Activated CD8-positive, alpha-beta memory T cell treated with anti-CD3 and anti-CD28 coated beads, Interleukin-2, amount 50 U/mL, for 48 hours (primary cell): ENCODE data around the gene CGB3.
A peak's percentile ranks its signal among the peaks of the same experiment; 100 is the strongest.
"Not testable (repeated sequence)": the region's sequence is repeated elsewhere in the genome, so short reads cannot be mapped to it uniquely, and the experiment has no call there.

ENCODE experiments used
- DNase-seq: peaks from one replicate; pipeline ENCODE4 v3.0.0-alpha.2; 2020

The CGB3 gene

DNA sequence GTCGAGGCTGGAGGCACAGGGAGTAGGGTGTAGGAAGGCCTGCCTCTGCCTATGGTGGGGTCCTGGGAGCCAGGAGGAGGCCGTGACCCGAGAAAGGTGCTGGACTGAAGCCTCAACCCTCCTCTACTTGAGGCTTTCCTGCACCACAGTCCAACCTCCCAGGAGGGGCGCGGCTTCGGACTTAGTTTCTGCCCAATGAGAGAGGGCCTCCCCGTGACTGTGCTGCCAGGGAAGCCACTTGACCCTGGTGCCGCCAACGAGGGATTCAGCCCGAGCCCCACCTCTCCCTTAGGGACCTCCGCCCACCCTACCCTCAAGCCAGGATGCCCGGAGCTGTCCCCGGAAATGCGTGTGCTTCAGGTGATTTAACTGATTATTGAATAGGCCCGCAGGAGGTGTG, at the start of gene CGB3:
Gene CGB3, minus strand, starts transcription at position 101 of the 400 bp plus-strand sequence. CDS start 362 bp downstream, outside the sequence.
- DNase-seq = not testable (repeated sequence)

- DNase-seq = no peak
Observed at GRCh38 chr19:49071860-49072547, 47.9 kb upstream of the CGB3 start.

- DNase-seq = no peak
Observed at GRCh38 chr19:49070416-49070815, 46.3 kb upstream of the CGB3 start.

DNA sequence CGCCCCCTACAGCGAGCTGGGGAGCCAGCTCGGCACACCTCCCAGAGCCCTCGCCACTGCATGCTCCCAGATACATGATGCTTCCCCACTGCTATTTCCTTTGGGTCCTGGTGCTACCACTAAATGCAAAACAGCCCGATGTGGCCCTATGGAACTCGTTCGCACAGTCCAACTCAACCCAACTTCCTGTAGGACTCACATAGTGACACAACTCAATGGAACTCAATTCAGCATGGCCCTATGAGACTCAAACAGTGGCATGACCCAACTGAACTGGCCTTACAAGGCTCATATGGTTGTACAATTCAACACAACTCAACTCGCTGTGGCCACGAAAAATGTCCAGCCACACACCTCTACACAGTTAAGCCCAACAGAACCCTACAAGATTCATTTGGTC, 44.9 kb upstream of the CGB3 start:
- DNase-seq = no peak

- DNase-seq = no peak
Observed at GRCh38 chr19:49067554-49067953, 43.4 kb upstream of the CGB3 start.

DNA sequence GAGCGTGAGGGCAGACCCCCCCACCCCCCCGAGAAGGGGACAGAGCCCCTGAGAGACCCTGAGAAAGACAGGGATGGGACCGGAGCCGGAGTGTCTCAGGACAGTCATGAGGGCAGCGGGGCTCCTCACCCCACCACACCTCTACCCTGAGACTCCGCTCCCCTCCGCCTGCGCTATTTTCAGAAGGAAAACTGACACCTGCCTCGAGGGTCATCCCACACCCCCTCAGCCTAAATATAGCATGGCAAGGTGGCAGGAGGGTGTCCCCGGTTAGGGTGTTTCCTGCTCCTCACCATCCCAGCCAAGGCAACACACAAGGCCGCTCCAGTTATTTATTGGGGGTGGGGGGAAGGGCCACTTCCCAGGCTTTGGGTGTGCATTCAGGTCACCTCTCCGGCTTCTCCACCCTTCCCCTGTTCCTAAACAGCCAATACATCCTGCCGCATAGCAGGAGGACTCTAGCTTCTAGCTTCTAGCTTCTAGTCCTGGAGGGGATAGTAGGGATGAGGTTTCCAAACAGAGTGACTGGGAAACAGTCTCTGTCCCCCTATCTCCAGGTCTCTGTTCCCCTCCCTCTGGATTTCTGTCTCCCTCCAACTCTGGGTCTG, 41.9 kb upstream of the CGB3 start:
- no peak for DNase-seq

DNA sequence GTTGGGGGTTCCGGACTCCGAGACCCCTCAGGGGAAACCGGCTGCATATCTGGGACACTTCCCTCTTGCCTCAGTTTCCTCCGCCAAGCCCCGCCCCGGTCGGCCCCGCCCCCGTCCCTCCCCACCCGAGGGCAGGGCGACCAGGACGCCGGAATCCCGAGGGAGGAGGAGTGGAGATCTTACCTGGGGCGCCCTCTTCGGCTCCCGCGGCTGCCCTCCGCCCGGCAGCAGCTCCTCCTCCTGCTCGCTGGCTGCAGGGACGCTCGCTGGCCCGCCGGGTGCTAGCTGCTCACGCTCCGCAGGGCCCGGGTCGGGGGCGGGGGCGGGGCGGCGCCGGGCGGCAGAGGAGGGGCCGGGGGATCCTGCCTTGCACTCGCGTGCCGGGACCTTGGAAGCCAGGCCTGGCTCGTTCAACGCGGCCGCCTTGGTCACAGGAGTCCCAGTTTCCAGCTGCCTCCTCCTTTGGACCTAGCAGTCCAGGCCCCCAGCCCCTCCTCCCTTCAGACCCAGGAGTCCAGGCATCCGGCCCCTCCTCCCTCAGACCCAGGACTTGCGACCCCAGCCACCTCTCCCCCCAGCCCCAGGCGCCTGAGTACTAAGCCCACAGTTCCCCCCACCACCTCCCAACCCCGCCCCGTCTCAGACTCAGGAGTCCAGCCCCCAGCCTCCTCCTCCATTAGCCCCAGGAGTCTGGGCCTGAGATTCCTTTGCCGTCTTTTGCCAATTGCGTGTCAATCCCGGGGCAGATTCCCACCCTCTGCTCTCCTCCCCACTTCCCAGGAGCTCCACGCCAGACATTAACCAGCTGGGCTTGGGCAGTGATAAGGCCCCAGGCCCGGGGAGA, 40.9 kb upstream of the CGB3 start, which contains the start of gene NTF4:
Gene NTF4, minus strand, starts transcription at position 51 of the 844 bp plus-strand sequence. CDS start 2,821 bp downstream, outside the sequence.
- DNase-seq = no peak

DNA sequence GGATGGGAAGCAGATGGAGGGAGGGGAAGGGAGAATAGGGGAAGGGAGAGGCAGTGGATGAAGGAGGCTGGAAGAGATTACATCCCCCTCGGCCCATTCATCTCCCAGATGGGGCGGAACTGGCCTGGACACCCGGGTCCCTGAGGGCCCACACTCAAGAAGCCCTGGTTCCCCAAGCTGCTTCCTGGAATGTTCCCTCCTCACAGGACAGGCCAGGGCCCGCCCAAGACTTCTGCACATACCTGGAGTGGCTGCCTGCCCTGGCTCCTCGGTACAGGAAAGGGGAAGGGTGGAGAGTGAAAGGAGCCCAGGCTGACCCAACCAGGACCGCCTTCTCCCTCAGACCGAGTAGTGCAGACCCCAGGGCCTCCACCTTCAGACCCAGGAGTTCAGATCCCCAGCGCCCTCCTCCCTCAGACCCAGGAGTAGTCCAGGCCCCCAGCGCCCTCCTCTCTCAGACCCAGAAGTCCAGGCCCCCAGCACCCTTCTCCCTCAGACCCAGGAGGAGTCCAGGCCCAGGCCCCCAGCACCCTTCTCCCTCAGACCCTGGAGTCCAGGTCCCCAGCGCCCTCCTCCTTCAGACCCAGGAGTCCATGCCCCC, 40.0 kb upstream of the CGB3 start:
- no peak for DNase-seq

DNA sequence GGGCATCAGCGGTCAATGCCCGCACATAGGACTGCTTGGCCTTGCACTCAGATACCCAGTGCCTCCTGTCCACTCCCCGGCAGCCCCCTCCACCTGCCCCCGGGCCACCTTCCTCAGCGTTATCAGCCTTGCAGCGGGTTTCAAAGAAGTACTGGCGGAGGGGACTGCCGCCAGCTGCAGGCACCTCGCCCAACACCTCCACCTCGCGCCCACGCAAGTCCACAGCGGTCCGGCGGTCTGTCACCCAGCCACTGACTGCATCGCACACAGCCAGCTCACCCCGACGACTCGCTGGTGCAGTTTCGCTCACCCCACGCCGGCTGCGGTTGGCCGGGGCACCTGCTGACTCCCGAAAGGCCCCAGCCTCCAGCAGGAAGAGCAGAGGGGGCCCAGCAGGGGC, 37.3 kb upstream of the CGB3 start:
- no peak for DNase-seq

DNA sequence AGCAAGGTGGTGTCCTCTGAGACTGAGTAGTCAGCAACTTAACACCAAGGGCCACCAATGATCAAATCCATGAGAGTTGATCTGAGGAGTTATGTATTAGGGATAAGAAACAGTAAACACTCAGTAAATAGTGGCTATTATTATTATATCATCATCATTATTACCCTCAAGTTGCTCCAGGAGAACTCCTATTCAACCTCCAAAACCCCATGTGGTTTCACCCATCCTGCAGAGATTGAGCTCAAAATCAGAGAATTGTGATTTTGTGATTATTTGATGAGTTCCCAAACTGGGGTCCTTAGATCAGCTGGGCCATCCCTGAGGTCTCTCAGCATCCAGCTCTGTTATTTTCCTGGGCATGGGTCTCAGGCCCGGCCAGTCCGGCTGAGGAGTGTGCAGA, 36.9 kb upstream of the CGB3 start:
- no peak for DNase-seq

- DNase-seq = no peak
Observed at GRCh38 chr19:49059053-49059452, 34.9 kb upstream of the CGB3 start.

DNA sequence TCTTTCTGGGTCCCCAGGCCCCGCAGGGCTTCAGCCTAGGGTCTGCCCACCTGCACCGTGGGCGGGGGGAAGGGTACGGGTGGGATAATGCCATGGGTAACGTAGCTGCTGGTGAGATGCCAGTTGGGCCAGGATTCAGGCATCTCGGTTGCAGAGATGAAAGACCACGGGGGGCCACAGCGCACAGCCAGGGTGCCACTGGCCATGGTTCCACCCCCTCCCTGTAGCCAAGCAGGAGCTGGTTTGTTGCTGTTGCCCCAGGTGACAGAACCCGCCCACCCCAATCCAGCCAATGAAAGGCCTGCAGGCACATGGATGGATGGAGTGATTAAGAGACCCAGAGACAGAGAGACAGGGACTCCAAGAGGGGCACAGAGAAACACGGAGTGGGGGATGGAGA, 34.4 kb upstream of the CGB3 start:
- DNase-seq = no peak

DNA sequence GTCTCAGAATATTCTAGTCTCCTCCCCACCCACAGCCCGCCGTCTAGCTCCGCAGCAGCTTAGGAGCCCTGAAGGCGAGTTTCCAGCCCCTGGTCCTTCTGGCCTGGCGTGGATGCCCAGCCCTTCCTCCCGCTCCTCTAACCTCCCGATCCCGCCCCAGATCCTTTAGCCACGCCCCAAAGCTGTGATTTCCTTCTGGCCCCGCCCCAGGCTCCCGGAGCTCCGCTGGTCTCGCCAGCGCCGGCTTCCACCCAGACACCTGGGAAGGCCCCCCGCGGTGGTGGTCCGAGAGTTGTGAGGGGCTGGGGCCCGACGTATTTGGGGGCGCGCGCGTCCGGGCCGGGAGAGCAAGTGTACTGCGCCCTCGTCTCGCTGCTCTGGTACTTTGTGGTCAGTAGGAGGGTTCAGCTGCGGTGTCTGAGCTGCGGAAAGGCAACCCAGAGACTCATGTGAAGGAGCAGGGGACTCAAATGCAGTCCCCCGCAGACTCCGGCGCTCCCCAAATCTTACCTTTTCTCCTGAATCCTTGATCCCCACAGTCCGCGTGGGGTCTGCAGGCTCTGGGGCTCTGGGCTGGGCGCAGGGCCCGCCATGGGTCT, 33.6 kb upstream of the CGB3 start, which contains the start of gene CGB7:
Gene CGB7, minus strand, starts transcription at position 114 of the 599 bp plus-strand sequence. CDS start 2,374 bp downstream, outside the sequence.
- no peak for DNase-seq

GRCh38 chr19:49056902-49057596, 32.9 kb upstream of the CGB3 start:
- DNase-seq = not testable (repeated sequence)

GRCh38 chr19:49056101-49056901, 32.2 kb upstream of the CGB3 start:
- peak; percentile 76 for DNase-seq

DNA sequence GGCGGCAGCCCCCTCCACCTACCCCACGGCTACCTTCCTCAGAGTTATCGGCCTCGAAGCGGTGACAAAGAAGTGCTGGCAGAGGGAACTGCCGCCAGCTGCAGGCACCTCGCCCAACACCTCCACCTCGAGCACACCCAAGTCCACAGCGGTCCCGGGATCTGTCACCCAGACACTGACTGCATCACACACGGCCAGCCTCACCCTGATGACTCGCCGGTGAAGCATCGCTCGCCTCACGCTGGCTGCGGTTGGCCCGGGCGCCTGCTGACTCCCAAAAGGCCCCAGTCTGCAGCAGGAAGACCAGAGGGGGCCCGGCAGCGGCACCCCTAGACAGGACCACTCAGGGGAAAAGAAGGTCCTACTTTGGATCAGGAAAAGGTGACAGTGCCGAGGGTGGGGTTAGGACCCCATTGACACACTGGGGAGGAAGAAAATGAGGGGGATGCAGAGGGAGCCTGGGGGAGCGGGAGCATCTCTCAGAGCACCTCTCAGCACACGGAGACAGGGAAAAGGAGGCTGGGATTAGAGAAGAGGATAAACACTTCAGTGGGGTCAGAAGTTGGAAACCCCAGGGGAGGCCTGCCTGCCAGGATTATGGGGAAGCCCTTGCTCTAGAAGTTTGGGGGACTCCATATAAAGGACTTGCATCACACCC, 26.4 kb upstream of the CGB3 start:
- not testable (repeated sequence) for DNase-seq

DNA sequence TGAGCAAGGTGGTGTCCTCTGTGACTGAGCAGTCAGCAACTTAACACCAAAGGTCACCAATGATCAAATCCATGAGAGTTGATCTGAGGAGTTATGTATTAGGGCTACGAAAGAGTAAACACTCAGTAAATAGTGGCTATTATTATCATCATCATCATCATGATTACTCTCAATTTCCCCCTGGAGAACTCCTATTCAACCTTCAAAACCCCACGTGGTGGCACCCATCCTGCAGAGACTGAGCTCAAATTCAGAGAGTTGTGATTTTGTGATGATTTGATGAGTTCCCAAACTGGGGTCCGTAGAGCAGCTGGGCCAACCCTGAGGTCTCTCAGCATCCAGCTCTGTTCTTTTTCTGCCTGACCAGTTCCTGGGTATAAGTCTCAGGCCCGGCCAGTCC, 25.7 kb upstream of the CGB3 start:
- not testable (repeated sequence) for DNase-seq

DNA sequence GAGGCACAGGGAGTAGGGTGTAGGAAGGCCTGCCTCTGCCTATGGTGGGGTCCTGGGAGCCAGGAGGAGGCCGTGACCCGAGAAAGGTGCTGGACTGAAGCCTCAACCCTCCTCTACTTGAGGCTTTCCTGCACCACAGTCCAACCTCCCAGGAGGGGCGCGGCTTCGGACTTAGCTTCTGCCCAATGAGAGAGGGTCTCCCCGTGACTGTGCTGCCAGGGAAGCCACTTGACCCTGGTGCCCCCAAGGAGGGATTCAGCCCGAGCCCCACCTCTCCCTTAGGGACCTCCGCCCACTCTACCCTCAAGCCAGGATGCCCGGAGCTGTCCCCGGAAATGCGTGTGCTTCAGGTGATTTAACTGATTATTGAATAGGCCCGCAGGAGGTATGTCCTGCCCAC, 24.9 kb upstream of the CGB3 start, which contains the start of gene CGB8:
Gene CGB8, minus strand, starts transcription at position 101 of the 400 bp plus-strand sequence. CDS start 372 bp downstream, outside the sequence.
- DNase-seq = not testable (repeated sequence)

- not testable (repeated sequence) for DNase-seq
Observed at GRCh38 chr19:49043548-49043947, 19.4 kb upstream of the CGB3 start, which contains the start of gene CGB5. Gene CGB5, plus strand, starts transcription at chr19:49043848. Its CDS starts 362 bp downstream, at chr19:49044210.

DNA sequence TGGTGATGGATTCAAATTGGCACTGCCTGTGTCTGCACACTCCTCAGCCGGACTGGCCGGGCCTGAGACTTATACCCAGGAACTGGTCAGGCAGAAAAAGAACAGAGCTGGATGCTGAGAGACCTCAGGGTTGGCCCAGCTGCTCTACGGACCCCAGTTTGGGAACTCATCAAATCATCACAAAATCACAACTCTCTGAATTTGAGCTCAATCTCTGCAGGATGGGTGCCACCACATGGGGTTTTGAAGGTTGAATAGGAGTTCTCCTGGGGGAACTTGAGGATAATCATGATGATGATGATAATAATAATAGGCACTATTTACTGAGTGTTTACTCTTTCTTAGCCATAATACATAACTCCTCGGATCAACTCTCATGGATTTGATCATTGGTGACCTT, 18.5 kb upstream of the CGB3 start:
- not testable (repeated sequence) for DNase-seq
